GM12891 (cell line): ENCODE data around the gene NR6A1.

Experiments used
- DNase-seq: peaks from one replicate; pipeline ENCODE4 v3.0.0; 2011; ENCODE audit warnings: low spot score; ENCODE audit not compliant: insufficient read length
- FAIRE-seq: peaks from 2 replicates; lab custom pipeline; 2011; peaks lifted over from hg19 to GRCh38; lab: Jason Lieb, UNC
- PAX5 ChIP-seq: IDR thresholded peaks from 2 replicates; pipeline ENCODE4 v1.6.1; 2011; ENCODE audit warnings: low read length, moderate library complexity, mild to moderate bottlenecking; ENCODE audit not compliant: insufficient read depth, severe bottlenecking
- POLR2A ChIP-seq: IDR thresholded peaks from 2 replicates; pipeline ENCODE4 v1.6.1; 2011; ENCODE audit warnings: low read depth, low read length, control low read depth
- POLR2AphosphoS5 ChIP-seq: IDR thresholded peaks from 2 replicates; pipeline ENCODE4 v1.6.1; 2011; ENCODE audit warnings: low read depth, low read length, control low read depth
- POU2F2 ChIP-seq: IDR thresholded peaks from 2 replicates; pipeline ENCODE4 v1.6.1; 2011; ENCODE audit warnings: low read depth, mild to moderate bottlenecking, control low read depth, low read length, moderate library complexity
- SPI1 ChIP-seq: IDR thresholded peaks from 2 replicates; pipeline ENCODE4 v1.6.1; 2011; ENCODE audit warnings: low read depth, low read length, control low read depth
- TAF1 ChIP-seq: IDR thresholded peaks from 2 replicates; pipeline ENCODE4 v1.6.1; 2011; ENCODE audit warnings: low read depth, low read length, control low read depth

Gene NR6A1

DNA sequence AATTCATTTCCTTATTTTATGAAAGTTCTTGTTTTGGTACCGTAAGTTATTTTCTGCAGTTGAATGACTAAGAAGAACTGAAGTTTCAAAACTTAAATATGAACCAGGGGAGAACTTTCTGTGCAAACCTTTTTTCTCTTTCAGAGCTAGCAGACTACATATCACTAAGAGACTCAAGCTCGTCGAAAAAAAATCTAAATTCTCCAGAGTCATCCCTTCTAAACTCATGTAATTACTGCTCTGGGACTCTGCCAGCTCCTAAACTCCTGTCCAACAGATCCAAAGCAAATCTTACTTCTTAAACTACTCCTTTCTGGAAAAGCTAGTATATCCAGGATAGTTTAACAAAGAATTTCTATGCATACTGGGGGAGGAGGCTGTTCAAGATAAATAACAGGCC, 176.9 kb downstream of the NR6A1 start:
- FAIRE-seq (no peak), DNase-seq (no peak)
- TF ChIP-seq TAF1 (no peak), POLR2AphosphoS5 (no peak), POU2F2 (no peak), POLR2A (no peak), SPI1 (no peak)

DNA sequence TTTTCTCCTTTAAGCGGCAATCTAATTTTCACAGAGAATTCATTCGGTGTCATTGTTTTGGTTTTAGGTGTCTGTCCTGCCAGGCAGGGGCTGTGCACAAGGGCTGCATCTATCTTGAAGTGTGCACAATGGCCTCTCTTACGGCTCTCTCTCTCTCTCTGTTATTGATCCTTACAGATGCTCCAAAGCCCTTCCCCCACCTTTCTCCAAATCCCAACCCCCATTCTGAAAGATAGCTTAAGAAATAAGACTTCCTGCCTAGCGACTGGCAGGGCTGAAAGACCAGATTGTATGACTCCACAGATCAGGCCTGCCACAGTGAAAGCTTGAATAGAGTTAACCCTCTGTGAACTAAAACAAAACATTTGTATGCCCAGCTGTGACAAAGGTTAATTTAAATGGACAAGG, 177.5 kb downstream of the NR6A1 start:
- DNase-seq (peak; percentile 31), FAIRE-seq (no peak)
- no peak for TF ChIP-seq PAX5

DNA sequence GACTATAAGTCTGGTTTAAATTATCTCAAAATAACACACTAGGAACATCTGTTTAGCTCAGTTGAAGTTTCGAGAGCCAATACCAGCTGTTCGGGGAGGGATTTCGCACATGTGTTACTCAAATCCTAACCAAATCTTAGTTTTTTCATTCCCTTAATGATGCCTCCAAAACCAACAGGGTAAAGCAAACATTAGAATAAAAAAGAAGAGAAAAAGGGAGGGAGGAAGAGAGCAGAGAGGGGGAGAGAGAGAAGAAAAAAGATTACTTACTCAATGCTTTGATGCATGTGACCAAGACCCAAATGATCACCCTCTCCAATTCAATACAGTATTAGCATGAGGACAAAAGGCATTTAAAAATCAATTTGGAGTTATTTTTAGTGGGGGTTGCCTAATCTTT, 177.9 kb downstream of the NR6A1 start:
- TF ChIP-seq TAF1 (no peak), PAX5 (no peak), POU2F2 (no peak), POLR2A (no peak), POLR2AphosphoS5 (no peak), SPI1 (no peak)
- DNase-seq, result no peak
- FAIRE-seq, result no peak

DNA sequence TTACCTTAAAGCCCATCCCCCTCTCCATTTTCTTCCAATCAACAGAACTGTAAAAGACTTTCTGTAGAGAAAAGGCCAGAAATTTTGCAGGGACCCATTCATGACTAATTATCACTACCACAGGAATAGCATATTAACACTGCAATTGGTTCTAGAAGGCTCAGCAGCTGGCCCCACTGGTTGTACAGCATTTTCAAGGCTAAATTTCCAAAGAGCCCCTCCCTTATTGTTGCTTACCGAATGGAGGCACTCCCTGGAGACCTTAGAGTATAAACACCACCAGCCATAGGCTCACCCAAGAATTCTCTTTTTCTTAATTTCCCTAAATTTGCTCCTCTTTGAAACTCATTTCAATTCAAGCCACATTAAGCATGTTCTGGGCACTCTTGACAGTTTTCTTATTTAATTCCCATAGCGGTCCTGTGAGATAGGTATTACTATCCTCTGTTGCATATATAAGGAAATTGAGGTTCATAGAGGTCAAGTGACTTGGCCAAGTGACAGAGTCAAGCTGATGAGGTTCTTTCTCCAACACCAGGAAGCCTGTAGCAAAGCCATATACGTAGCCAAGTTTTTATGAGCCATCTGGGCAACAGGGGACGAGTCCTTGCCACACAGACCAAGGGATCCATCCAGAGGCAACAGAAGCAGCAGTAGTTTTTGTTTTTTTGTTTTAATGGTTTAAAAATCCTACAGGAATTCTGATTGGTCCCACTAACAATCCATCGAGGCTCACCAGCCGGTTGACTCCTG, 180.0 kb downstream of the NR6A1 start:
- FAIRE-seq, result no peak
- DNase-seq, result no peak
- no peak for TF ChIP-seq TAF1
- no peak for TF ChIP-seq SPI1
- TF ChIP-seq PAX5, result no peak
- TF ChIP-seq POLR2A, result no peak
- TF ChIP-seq POLR2AphosphoS5, result no peak
- no peak for TF ChIP-seq POU2F2

DNA sequence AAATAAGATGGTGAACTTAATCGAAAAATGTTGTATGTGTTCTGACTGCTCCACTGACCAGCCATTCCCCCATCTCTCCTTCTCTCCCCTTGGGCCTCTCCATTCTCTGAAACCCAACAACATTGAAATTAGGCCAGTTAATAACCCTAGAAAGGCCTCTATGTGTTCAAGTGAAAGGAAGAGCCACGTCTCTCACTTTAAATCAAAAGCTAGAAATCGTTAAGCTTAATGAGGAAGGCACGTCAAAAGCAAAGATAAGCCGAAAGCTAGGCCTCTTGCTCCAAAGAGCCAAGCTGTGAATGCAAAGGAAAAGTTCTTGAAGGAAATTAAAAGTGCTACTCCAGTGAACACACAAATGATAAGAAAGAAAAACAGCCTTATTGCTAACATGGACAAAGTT, 186.5 kb downstream of the NR6A1 start:
- FAIRE-seq (no peak), DNase-seq (no peak)
- TF ChIP-seq POLR2AphosphoS5 (no peak), POLR2A (no peak), SPI1 (no peak), POU2F2 (no peak), PAX5 (no peak), TAF1 (no peak)

DNA sequence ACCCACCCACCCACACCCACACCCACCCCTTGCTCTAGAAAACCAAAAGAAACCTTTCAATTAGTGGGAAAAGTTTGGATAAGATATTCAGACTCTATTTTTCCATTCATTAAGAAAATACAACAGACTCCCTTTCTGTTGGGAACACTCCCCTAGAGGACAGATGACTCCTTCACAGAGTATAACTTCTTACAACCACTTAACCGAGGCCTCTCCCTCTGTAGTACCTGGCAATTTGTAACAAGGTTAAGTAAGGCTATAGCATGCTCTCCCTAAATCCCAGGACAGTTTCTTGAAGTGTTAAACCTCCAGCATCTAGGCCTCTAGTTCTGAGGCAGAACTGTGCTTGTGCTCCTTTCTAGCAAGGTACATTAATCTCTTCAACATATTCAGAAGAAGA, 188.0 kb downstream of the NR6A1 start:
- TF ChIP-seq POLR2A (no peak), PAX5 (no peak), SPI1 (no peak), POU2F2 (no peak), POLR2AphosphoS5 (no peak), TAF1 (no peak)
- DNase-seq (no peak), FAIRE-seq (no peak)

DNA sequence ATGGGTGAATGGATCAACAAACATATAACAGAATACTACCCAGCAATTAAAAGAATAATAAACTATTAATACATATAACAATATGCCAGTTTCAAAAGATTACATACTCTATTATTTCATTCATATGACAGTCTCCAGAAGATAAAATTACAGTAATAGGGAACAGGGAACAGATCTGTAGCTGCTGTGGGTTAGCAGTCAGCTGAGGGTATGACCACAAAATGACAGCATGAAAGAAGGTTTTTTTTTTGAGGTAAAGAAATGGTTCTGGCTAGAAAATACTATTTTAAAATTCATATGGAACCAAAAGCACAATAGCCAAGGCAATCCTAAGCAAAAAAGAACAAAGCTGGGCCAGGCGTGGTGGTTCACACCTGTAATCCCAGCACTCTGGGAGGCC, 190.9 kb downstream of the NR6A1 start:
- DNase-seq, result no peak
- FAIRE-seq, result no peak
- no peak for TF ChIP-seq POLR2A
- TF ChIP-seq SPI1, result peak; percentile 35; the same call in 1 of the 2 replicates

DNA sequence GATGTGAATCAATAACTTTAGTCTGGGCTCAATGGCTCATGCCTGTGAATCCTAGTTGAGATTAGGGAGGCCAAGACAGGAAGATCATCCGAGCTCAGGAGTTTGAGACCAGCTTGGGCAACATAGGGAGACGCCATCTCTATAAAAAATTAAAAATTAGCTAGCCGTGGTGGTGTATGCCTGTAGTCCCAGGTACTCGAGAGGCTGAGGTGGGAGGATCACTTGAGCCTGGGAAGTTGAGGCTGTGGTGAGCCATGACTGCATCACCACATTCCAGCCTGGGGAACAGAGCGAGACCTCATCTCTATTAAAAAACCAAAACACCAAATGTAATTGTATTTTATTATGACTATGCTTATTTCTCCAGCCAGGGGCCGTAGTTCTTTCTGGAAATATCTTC, 194.4 kb downstream of the NR6A1 start:
- TF ChIP-seq TAF1 (no peak), PAX5 (no peak), POU2F2 (no peak)
- DNase-seq (no peak), FAIRE-seq (no peak)

DNA sequence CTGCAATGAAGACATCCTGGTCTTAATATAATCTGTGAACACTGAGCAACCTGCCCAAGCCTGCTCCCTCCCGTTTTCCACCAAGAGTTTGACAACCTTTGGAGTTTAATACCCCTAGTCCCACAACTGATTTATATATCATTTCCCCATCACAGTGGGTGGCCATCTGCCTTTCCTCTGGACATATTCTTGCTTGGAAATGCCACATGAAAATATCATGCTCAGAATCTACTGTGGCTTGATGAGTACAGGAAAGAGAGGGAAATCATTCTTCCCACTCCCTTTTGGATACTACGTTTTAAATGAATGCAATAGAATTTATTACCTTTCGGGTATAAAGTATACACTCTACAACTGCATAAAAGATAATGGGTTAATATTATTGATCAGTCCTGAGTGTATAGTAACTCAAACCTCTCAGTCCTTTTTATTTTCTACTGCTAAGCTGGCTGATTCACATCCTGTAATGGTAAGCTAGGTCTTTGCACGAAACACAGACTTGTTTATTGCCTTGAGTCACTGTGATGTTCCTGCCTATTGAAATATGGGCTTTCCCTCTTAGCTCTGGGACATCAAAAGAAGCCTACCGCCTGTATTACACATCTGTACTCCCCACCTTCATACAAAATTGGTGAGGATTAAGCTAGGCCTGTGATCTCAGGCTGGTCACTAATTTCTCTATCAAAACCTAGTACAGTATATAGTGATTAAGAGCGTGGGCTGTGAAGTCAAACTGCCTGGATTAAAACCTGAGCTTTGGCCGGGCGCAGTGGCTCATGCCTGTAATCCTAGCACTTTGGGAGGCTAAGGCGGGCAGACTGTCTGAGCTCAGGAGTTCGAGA, 196.4 kb downstream of the NR6A1 start:
- no peak for FAIRE-seq

More for the DNA sequence above, 196.4 kb downstream of the NR6A1 start:
- no peak for DNase-seq
- no peak for TF ChIP-seq TAF1
- no peak for TF ChIP-seq POLR2AphosphoS5
- no peak for TF ChIP-seq POU2F2
- TF ChIP-seq PAX5, result no peak
- TF ChIP-seq POLR2A, result no peak
- no peak for TF ChIP-seq SPI1
